DMS153 treated with DMSO at 0.1 percent for 48 hours (cell line): ENCODE data around the gene ST7L.
A peak's percentile ranks its signal among the peaks of the same experiment; 100 is the strongest.
"Not testable (repeated sequence)": the region's sequence is repeated elsewhere in the genome, so short reads cannot be mapped to it uniquely, and the experiment has no call there.

ENCODE experiments used
- DNase-seq: peaks from one replicate; lab custom pipeline; 2025; ENCODE audit not compliant: unreplicated experiment; lab: John Stamatoyannopoulos, UW

Gene ST7L, protein sequence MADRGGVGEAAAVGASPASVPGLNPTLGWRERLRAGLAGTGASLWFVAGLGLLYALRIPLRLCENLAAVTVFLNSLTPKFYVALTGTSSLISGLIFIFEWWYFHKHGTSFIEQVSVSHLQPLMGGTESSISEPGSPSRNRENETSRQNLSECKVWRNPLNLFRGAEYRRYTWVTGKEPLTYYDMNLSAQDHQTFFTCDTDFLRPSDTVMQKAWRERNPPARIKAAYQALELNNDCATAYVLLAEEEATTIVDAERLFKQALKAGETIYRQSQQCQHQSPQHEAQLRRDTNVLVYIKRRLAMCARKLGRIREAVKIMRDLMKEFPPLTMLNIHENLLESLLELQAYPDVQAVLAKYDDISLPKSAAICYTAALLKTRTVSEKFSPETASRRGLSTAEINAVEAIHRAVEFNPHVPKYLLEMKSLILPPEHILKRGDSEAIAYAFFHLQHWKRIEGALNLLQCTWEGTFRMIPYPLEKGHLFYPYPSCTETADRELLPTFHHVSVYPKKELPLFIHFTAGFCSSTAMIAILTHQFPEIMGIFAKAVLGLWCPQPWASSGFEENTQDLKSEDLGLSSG

DNA sequence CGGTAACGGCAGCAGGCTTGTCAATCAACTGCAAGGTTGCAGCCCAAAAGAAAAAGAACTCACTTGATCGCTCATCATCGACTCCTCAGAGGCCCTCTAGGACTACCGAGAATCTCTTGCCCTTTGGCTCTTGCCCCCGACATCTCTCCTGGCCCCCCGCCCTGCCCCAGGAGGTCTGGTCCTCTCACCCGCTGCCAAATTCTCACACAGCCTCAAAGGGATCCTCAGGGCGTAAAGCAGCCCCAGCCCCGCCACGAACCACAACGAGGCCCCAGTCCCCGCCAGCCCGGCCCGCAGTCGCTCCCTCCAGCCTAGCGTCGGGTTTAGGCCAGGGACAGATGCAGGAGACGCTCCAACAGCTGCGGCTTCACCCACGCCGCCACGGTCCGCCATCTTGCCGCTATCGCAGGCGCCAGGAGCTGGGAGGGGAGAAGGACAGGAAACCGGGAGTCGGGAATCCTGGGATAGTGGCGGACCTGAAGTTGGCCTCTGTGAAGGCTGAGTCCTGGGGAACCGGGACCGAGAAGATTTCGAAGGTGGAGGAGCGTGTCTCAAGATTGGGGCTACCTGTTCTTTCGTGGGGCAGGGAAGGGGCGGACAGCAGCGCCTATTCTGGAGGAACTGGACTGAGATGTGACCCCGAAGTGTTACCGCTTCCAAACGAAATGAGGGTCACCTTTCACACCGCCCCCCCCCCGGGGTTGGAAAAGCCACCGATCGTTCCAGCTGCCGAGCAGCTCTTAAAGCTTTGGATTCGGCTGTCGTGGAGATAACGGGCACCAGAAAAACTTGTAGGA lies at the start of gene ST7L:
Gene ST7L (minus strand): TSS at position 421 of the 797 bp plus-strand sequence. CDS start 28 bp downstream, at position 393.
- peak; percentile 26 for DNase-seq

DNA sequence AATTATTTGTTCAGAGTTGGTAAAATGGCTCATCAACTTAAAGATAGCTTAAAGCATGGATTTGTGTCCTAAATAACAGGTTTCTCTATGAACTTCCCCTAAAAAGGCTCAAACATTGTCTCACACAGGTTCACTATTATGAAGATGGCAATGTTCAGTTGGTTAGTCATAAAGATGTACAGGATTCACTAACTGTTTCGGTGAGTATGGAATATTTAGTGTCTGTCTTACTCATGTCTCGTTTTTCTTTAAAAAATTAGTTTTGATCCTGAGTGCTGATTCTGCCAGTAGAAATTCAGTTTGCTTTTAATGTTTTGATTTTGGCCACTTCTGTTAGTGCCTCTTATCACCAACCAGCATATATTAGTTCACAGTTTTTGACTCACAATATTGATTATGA lies 48.0 kb upstream of the ST7L start:
- DNase-seq = no peak

DNA sequence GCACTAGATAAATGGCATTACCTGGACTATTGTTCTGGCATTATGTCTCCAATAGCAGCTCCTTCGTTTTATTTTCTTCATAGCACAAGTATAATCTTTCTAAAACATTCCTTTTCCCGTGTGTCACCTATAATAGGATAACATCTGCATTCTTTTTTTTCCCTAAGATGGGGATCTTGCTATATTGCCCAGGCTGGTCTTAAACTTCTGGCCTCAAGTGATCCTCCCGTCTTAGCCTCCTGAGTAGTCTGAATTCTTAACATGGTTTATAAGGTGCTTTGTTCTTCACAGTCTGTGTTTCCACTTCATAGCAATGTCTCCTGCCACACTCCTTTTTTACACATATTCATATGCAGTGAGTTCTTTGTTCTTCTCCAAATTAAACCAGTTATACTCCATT lies 46.9 kb upstream of the ST7L start:
- DNase-seq = no peak

DNA sequence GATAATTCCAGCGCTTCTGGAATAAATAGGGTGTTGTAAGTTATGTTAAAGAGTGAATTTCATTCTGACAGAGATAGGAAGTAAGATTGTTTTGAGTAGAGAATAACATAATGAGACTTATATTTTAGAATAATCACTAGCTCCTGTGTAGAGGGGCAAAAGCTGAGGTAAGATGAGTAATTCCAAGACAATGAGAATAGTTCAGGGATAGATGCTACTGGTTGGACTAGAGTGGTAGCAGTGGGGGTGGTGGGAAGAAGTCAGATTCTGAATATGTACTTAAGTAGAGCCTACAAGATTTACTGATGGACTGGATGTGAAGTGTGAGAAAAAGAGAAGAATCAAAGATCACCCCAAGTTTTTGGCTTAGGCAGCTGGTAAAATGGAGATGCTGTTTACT lies 32.3 kb upstream of the ST7L start:
- DNase-seq = no peak

DNA sequence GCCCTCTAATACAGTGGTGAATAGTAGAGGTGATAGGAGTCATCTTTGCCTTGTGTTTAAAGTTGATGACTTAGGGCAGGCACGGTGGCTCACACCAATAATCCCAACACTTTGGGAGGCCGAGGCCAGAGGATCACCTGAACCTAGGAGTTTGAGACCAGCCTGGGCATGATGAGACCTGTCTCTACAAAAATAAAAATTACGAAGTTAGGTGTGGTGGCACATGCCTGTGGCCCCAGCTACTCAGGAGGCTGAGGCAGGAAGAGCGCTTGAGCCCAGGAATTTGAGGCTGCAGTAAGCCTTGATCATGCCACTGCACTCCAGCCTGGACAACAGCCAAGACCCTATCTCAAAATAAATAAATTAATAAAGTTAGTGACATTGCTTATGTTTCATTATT lies 27.3 kb upstream of the ST7L start:
- no peak for DNase-seq

DNA sequence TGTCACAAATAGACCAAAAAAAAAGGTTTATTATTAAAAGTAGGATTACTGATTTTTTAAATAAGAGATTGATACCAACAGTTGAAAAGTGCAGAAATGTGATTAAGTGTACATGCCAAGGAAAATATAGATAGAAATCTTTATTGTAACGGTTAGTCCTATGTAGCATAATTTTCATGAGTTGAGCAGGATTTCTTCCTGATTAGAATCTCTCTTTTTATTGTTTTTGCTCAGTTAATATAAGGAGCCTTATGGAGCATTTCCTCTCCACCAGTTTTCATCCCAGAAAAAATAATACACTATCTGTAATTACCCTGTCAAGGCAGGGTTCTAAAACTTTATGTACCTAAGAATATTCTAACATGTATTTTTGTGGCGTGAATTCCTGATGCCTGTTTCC lies 24.1 kb upstream of the ST7L start:
- no peak for DNase-seq

DNA sequence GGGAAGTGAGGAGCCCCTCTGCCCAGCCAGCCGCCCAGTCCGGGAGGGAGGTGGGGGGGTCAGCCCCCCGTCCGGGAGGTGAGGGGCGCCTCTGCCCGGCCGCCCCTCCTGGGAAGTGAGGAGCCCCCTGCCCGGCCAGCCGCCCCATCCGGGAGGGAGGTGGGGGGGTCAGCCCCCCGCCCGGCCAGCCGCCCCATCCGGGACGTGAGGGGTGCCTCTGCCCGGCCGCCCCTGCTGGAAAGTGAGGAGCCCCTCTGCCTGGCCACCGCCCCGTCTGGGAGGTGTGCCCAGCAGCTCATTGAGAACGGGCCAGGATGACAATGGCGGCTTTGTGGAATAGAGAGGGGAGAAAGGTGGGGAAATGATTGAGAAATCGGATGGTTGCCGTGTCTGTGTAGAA lies 21.5 kb upstream of the ST7L start:
- not testable (repeated sequence) for DNase-seq

DNA sequence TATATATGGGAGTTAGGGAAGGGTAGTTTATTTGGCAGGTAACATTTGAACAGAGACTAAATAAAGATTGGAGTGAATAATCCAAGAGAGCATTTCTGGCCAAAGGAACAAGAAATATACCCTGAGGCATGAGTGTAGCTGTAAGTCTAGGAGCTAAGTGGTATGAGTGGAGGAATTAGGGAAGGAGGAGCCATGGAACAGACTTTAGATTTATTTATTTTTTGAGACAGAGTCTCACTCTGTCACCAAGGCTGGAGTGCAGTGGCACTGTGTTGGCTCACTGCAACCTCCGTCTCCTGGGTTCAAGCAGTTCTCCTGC lies 19.1 kb upstream of the ST7L start:
- DNase-seq = no peak

DNA sequence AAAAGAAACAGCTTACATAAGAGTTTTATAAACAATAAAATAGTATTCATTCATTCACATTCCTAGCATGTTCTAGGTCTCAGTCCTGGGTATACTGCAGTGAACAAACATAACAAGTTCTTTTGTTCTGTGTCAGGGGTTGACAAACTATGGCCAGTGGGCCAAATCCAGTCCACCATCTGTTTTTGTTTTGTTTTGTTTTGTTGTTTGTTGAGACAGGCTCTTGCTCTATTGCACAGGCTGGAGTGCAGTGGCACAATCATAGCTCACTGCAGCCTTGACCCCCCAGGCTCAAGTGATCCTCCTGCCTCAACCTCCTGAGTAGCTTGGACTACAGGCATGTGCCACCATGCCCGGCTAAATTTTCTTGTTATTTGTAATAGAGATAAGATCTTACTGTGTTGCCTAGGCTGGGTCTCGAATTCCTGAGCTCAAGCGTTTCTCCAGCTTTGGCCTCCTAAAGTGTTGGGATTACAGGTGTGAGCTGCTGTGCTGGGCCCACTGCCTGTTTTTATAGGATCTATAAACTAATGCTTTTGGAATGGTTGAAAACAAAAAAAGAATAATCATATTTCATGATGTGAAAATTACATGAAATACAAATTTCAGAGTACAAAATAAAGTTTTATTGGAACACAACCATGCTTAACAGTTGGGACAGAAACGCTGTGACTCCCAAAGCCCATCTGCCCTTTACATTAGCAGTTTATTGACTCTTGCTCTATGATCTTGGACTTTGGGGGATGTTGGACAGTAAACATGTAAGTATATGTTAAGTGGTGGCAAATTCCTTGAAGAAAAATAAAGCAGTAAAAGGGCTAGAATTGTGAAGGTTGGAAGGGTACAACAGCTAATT lies 18.5 kb upstream of the ST7L start:
- DNase-seq = no peak

DNA sequence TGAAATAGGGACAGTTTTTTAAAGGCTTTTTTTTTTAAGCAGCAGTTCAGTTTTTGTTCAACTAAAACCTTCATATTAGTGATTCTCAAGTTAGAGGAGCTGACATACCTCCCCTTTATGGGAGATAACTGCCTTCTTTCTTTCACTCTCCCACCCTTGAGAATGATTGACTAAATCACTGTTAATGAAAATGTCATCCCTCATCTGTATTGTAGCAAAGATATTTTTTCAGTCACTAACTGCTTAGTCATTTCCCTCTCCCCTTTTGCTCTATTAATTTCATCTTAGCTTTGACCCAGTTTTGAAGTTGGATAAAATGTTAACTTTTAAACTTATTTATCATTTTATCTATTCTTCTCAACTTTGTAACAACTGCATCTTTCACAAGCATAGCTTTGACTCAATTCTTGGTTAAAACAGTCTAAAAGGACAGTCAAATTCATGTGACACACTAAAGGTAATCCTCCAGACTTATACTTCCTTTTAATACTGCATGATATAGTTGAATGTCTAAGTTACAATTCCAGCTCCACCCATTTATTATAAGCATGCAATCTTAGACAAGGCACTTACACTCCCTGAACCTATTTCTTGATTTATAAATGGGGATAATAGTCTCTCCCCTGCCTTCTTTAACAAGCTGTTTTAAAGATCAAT lies 17.8 kb upstream of the ST7L start:
- DNase-seq = no peak

DNA sequence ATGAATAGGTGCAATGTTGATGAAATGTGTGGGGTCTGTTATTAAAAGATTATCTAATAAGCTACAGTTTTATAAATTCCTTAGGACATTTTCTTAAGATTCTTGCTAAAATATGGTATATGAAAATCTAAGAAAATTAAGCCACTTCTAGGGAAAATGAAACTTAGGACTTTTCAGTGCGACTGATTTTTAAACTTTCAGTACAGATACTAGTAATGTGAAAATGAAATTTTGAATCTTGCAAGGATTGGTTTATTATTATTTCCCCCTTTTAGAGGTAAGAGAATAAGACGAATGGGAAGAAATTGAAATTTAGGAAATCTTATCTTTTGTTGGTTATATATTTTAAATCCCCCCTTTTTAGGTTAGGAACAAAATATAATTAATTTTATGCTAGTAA lies 17.1 kb upstream of the ST7L start:
- no peak for DNase-seq

DNA sequence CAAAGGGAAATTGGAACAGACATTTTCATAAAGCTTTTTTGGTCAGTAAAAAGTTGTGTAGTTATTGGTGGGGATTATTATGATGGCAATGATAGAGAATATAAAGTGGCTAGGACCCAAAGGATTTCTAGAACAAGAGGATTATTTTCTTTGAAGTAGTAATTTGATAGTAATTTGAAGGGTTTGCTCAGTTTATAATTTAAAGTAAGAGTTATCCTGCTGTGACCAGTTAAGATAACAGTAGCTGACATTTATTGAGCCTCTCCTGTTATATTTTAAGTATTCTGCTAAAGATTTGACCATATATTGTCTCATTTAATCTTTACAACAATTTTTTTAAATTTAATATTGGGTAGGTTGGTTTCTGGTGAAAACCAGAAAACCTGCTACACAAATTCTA lies 15.4 kb upstream of the ST7L start:
- no peak for DNase-seq

DNA sequence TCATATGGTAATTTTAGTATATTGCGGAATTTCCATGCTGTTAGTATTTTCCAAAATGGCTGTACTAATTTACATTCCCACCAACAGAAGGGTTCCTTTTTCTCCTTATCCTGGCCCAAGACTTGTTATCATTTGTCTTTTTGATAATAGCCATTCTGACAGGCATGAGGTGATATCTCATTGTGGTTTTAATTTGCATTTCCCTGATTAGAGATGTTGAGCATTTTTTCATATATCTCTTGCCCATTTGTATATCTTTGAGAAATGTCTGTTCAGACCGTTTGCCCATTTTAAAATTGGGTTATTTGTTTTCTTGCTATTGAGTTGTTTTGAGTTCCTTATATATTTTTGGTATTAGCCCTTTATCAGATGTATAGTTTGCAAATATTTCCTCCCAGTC lies 14.7 kb upstream of the ST7L start:
- DNase-seq = no peak

DNA sequence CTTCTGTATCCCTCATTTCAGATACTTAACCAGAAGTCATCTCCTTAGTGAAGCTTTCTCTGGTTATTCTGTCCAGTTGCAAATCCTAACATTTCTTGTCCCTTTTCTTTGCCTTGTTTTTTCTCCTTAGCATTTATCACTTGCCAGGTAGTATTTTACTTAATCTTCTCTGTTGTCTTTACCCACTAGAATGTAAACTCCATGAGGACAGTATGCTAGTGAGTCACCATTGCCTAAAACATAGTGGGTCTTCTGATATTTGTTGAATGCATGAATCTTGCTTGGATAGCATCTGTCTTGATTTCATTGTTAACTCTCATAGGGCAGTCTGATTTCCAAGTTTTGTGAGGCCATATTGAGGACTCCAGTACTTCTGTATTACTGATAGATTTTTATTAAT lies 10.3 kb upstream of the ST7L start:
- DNase-seq = no peak

DNA sequence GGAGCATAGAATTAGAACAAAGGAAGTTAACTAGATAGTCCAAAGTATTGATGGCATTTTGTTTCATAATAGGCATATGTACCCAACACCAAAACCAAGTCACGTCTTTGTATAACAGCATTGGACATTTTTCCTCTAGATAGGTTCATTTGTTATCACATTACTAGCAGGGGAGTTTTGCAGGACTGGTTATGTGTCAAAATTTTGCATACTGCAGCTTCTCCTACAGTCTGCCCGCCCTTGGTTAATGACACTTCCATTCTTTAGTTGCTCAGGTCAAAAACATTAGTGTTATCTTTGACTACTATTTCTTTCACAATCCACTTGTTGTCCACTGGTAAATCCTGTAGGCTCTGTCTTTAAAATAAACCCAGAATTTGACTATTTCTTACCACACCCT lies 9.6 kb upstream of the ST7L start:
- no peak for DNase-seq

DNA sequence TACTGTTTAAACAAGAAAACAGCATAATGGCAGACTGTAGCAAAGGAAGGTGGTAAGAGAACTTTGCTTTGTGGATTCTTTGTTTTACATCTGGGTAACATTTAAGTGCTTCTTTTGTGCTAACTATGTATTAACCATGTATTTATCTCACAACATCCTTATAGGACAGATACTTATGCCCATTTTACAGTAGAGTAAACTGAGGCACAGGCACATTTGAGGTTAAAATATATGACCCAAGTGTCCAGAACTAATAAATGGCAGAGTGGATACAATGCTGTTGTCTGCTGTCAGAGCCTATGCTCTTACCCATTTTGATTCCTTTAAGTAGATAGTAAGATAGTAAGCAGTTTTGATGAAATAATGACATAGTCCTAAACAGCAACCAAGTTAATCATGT lies 7.9 kb upstream of the ST7L start:
- DNase-seq = no peak

DNA sequence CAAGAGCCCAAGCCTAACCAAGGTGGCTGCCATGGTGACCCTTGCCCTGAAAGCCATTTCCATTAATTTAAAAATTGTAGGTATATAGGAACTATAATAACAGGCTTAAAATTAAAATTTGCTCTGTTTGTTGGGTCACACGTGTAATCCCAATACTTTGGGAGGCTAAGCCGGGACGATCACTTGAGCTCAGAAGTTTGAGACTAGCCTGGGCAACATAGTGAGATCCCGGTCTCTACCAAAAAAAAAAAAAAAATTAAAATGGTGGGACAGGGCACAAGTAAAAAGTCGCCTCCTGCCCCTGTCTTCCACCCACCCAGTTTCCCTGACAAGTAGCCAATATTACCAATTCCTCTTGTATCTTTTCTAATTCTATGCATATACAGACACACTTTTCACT lies 7.3 kb upstream of the ST7L start:
- no peak for DNase-seq

DNA sequence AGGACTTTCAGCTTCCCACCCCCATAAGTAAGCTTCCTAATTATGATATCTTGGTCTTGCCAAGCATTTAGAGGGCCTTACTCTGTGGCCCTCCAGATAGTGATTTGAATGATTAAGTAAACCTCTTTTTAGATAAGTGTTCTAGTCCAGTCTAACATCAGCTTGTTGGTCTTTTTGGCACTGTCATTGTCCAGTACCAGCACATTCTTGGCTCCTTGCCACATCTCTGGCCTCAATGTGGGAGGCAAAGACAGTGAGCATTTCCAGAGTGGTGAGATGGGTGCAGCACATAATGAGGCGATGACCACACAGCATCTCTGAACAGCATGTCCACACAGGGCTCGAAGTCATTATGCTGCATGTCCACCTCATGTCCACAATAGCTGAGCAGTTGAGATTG lies 6.8 kb upstream of the ST7L start:
- no peak for DNase-seq

DNA sequence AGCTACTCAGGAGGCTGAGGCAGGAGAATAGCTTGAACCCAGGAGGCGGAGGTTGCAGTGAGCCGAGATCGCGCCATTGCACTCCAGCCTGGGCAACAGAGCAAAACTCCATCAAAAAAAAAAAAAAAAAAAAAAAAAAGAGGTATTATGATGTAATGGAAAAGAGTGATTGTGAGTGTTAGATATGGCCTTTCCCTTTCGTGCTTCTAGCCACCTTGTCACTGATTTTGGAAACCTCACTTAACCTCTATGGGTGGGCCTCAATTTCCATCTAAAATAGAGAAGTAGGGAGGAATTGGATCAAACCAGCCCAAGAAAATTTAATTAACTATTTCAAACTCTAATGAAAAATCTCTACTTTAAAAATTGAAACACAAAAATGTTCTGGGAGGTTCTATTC lies 5.6 kb upstream of the ST7L start:
- DNase-seq = not testable (repeated sequence)

DNA sequence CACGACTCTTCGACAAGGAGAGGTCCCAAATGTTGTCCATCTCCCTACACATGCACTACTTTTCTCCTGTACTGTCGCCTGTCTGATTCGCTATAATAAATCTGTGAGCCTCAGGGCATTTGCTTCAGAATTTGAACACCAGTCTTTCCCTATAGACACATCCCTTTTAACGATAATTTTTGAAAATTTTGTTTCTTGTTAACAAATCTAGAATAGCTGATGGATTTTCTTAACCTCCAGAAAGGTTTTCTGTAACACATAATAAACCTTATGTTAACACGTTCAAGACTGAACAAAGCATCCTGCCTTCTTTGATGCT lies 1.4 kb upstream of the ST7L start:
- no peak for DNase-seq
